ENCODE measurements around the gene PARP11.

Gene PARP11

GRCh38 chr12:3872800-3873636 is at the start of gene PARP11:
Gene PARP11, minus strand, starts transcription at chr12:3873399. Its CDS starts 170 bp downstream, at chr12:3873229.
- peak; percentile 96 for DNase-seq

GRCh38 chr12:3922033-3922432 is 48.8 kb upstream of the PARP11 start:
- no peak for DNase-seq

GRCh38 chr12:3921526-3921925 is 48.3 kb upstream of the PARP11 start:
- DNase-seq: no peak

GRCh38 chr12:3921151-3921471 is 47.9 kb upstream of the PARP11 start:
- DNase-seq: no peak

GRCh38 chr12:3920351-3921150 is 47.4 kb upstream of the PARP11 start:
- no peak for DNase-seq

DNA sequence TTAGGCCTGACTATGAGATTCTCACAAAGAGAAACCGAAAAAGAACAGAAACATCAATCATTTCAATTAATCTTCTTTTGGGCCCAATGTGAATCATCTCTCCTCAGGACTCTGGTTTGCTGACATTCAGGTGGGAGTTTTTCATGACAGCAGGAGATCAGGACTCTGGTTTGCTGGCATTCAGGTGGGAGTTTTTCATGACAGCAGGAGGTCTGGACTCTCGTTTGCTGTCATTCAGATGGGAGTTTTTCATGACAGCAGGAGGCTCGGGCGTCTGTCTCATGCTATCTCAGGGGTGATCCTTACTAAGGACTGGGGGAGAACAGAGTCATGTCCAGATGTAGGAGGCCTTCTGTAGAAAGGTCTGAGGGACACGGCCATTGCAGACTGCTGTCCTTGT is 40.1 kb upstream of the PARP11 start:
- DNase-seq: no peak

- no peak for DNase-seq
Measured at GRCh38 chr12:3912863-3913262, 39.7 kb upstream of the PARP11 start.

GRCh38 chr12:3911409-3911808 is 38.2 kb upstream of the PARP11 start:
- no peak for DNase-seq

- DNase-seq: no peak
Measured at GRCh38 chr12:3905664-3906063, 32.5 kb upstream of the PARP11 start.

- DNase-seq: no peak
Measured at GRCh38 chr12:3904999-3905398, 31.8 kb upstream of the PARP11 start.

GRCh38 chr12:3902921-3903320 is 29.7 kb upstream of the PARP11 start:
- no peak for DNase-seq

- no peak for DNase-seq
Measured at GRCh38 chr12:3901116-3901515, 27.9 kb upstream of the PARP11 start.

DNA sequence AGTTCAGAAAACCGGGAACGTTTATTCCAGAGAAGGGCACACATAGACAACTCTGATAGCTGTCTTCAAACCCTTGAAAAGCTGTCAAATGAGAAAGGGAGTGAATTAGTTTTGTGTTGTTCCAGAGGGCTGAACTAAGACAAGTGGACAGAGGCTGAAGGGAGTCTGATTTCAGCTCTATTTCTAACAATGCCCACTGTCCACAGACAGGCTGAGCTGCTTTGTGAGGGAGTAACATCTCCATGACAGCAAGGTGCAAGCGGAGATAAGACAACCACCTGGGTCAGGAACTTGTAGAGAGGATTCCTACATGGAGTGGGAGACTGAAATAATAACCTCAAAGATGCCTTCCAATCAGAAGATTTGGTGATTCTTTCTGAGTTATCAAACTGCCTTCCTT is 25.6 kb upstream of the PARP11 start:
- no peak for DNase-seq

DNA sequence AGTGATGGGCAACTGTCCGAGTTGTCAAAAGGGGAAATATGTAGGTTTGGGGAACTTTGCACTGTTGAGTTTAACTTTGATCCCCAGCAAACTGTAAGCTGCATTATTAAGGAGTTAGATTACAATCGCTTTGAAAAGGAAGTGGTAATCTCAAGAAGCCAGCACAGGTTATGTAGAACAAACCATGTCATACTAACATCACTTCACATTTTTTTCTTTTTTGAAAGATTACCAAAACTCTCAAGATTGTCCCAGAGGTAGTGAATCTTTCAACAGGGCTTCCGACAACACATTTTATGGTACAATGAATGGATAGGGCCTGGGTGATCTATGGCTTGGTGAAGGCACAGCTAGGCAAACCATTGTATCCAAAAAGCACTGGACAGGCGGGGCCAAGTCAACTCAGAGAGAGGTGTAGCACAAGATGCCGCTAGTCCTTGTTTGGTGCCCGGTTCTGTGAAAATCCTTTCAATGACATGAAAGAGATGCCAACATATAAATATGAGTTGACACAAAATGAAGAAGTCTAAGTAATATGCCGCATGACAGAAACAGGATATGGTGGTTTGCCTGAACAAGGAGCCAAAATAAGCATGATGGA is 24.3 kb upstream of the PARP11 start:
- no peak for DNase-seq

DNA sequence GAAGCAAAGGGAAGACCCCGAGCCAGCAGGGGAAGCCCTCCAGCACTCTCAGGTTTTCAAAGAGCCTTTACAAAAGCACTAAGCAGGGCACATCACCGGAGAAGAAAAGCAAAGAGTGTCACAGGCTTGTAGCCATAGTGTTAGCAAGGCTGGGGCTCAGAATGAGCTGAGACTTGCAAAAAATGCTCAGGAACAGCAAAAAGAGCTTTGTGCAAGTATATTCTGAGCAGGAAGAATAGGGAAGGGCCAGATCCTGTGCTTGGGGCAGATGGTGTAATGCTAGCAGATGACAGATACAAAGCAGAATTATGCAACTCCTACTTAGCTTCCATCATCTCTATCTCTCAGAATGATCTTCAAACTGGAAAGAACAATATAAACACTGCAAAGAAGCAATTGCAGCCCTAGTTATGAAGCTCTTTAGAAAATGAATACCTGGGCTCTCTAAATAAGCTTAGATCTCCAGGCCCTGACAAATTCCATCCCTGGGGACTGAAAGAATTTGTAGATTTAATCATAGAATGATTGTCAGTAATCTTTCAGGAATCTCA is 23.7 kb upstream of the PARP11 start:
- DNase-seq: no peak

GRCh38 chr12:3896356-3896755 is 23.2 kb upstream of the PARP11 start:
- DNase-seq: no peak

- no peak for DNase-seq
Measured at GRCh38 chr12:3892631-3893030, 19.4 kb upstream of the PARP11 start.

- no peak for DNase-seq
Measured at GRCh38 chr12:3891201-3891600, 18.0 kb upstream of the PARP11 start.

DNA sequence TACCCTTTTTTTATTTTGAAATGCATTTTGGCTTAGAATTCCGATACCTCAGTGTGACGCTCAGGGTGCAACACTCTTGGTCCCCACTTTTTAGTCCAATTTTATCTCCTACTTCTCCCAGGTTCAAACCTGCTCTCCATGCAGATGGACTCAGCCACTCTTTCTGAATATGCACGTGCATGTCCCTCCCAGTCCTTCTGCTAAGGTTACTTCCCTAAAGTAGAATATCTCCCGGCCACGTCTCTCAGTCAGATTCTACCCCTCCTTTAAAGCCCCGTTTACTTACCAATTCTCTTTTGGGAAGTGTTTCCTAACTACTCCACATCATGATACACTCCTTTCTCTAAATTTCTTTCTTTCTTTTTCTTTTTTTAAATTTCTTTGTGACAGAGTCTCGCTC is 15.5 kb upstream of the PARP11 start:
- DNase-seq: no peak

- DNase-seq: no peak
Measured at GRCh38 chr12:3885277-3886094, 12.3 kb upstream of the PARP11 start.

GRCh38 chr12:3884671-3885070 is 11.5 kb upstream of the PARP11 start:
- no peak for DNase-seq

- DNase-seq: no peak
Measured at GRCh38 chr12:3882896-3883564, 9.8 kb upstream of the PARP11 start.

All from activated CD8-positive, alpha-beta memory T cell treated with anti-CD3 and anti-CD28 coated beads, Interleukin-2, amount 50 U/mL, for 48 hours (primary cell).